ENCODE results near the gene PSMG2. TPM values are rescaled to one million over a fixed set of nuclear protein-coding genes. Genes with fewer than 3 reads are reported as not detected.

The PSMG2 gene, protein sequence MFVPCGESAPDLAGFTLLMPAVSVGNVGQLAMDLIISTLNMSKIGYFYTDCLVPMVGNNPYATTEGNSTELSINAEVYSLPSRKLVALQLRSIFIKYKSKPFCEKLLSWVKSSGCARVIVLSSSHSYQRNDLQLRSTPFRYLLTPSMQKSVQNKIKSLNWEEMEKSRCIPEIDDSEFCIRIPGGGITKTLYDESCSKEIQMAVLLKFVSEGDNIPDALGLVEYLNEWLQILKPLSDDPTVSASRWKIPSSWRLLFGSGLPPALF
- 65.7 to 72.0 TPM (median 68.3 TPM) in 5 replicates for total RNA-seq (2022; extraction: Qiagen RNA extraction)

DNA sequence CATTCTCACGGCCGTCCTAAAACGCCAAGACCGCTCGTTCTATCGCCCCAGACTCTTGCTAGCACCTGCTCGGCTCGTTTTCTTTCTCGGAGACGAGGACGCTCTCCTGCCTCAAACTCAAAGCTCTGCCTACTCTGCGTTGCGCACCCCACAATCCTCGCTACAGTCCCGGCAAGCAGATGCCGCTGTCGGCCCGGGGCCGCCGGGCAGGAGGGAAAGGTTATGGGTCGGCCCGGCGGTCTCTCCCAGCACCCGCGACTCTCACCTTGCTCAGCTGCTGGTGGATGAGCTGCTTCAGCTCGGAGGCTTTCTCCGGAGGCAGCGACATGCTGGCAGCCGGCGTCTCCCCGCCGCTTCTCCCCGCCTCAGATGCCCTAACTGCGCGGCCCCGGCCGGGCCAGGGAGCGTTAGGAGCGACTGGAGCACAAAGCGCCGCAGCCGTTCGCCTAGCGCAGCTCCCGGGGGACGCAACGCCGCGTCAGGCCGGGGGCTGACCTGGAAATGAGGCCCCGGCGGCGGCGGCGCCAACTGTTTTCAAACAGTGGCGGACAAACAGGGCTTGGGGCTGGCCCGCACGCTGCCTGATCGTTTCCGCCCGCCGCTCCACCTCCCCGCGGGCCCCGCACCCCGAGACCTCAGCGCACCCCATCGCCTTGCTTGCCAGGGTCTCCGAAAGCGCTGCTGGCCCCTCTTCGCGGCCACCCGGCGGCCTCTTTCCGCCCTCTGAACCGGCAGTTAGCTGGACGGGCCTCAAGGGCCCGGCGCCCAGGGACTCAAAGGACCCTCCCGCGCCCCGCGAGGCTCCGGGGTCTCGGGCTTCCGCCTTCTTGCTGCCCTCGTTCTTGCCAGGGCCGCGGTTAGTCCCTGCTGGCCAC is at the start of gene PSMG2, which contains the start of gene CEP76:
TSS of gene PSMG2 (plus strand) at position 822 of the 875 bp plus-strand sequence. CDS start 66 bp downstream, outside the sequence.
TSS of gene CEP76 (minus strand) at position 503 of the 875 bp plus-strand sequence. CDS start at position 328, 175 bp downstream.

GRCh38 chr18:12657684-12658425 is 45.0 kb upstream of the PSMG2 start, which contains the start of gene SPIRE1:
SPIRE1 (minus strand) TSS chr18:12658107; CDS start chr18:12657866, 241 bp downstream.

Other genes with a start within 250 kb of the PSMG2 start
- gene SPIRE1, start 44.9 kb upstream of the PSMG2 start, total RNA-seq (2022; extraction: Qiagen RNA extraction): 13.5 to 18.0 TPM (median 16.7 TPM) in 5 replicates
- gene CEP76, start 319 bp upstream of the PSMG2 start, total RNA-seq (2022; extraction: Qiagen RNA extraction): 5.2 to 7.9 TPM (median 5.9 TPM) in 5 replicates
- gene PTPN2, start 181.2 kb downstream of the PSMG2 start, total RNA-seq (2022; extraction: Qiagen RNA extraction): 18.2 to 20.6 TPM (median 19.6 TPM) in 5 replicates
- 24.2 to 27.8 TPM (median 25.8 TPM) in 5 replicates for gene SEH1L, start 245.0 kb downstream of the PSMG2 start, total RNA-seq (2022; extraction: Qiagen RNA extraction)